GM18951 (cell line): ENCODE measurements around the gene ASCC3.
"Not testable (repeated sequence)": the region's sequence is repeated elsewhere in the genome, so short reads cannot be mapped to it uniquely, and the experiment has no call there.

ENCODE experiments used
- POLR2A ChIP-seq: IDR thresholded peaks from 4 replicates; pipeline ENCODE4 v1.6.1; 2011; ENCODE audit warnings: mild to moderate bottlenecking; ENCODE audit not compliant: insufficient read length, insufficient read depth; ENCODE audit errors: extremely low read depth
- in situ Hi-C: fragments of 300-500 bp; cut with MboI; formaldehyde crosslinking; loops from one replicate; pipeline ENCODE4 v1.12.0; 2022; ENCODE audit warnings: low sequenced_read_pairs, mixed read lengths, inconsistent platforms; ENCODE audit not compliant: unreplicated experiment

ASCC3 gene

GRCh38 chr6:100673641-100674040 lies 207.5 kb downstream of the ASCC3 start:
- TF ChIP-seq POLR2A, result no peak
- in situ Hi-C loops, result loop anchor here (25.0 kb wide), 1 partner anchor 561 kb away; no protein-coding TSS in a partner anchor

GRCh38 chr6:100671740-100672139 lies 209.4 kb downstream of the ASCC3 start:
- in situ Hi-C loops, result loop anchor here (25.0 kb wide), 1 partner anchor 559 kb away; no protein-coding TSS in a partner anchor
- TF ChIP-seq POLR2A, result no peak

GRCh38 chr6:100670056-100670455 lies 211.1 kb downstream of the ASCC3 start:
- no peak for TF ChIP-seq POLR2A
- in situ Hi-C loops, result loop anchor here (25.0 kb wide), 1 partner anchor 558 kb away; no protein-coding TSS in a partner anchor

DNA sequence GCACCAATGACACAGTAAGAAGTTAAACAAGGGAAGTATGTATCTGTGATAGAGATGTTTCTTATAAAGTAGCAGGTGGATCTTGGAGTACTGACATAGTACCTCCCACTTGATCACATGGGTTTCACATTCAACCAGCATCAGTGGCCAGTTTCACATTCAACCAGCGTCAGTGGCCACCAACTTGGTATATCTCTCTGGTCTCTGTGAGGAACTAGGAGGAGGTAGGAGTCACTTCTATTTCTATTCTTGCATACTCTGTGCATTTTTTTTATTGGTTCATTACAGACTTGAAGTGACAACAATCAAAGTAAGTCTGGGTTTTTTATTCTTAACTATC lies 216.1 kb downstream of the ASCC3 start:
- in situ Hi-C loops, result loop anchor here (25.0 kb wide), 1 partner anchor 553 kb away; no protein-coding TSS in a partner anchor
- TF ChIP-seq POLR2A, result no peak

DNA sequence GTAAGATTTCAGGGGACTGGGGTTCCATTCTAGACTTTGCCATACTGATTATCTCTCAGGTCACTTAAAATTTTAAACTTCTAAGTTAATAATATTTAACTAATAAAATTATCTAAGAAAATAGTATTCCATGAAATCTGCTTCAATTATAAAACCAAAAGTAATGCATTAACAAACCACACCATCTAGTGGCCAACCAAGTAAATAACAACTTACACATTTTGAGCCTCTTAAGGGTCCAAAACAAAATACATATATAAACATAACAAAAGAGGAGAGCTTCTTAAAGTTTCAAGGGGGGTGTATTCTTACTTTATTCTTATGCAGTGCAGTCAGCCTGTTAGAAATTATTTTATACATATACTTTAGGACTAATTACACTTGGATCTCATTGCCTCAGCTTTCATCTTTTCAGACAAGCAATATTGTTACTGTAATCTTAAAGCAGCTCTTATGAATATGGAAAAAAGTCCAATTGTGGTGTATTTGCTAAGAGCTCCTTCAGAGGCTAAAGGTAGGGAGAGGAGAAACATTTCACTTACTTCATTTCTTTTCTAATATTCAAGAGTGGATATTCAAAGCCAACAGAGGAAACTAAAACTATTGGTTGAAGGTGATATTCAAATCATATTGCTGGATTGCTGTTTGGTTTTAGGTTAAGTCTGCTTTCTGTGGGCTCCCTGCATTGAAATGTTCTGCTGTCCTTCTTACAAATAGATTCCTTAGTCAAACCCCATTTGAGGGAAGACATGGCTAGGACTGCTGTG lies 216.7 kb downstream of the ASCC3 start:
- in situ Hi-C loops, result loop anchor here (25.0 kb wide), 1 partner anchor 552 kb away; no protein-coding TSS in a partner anchor
- no peak for TF ChIP-seq POLR2A

DNA sequence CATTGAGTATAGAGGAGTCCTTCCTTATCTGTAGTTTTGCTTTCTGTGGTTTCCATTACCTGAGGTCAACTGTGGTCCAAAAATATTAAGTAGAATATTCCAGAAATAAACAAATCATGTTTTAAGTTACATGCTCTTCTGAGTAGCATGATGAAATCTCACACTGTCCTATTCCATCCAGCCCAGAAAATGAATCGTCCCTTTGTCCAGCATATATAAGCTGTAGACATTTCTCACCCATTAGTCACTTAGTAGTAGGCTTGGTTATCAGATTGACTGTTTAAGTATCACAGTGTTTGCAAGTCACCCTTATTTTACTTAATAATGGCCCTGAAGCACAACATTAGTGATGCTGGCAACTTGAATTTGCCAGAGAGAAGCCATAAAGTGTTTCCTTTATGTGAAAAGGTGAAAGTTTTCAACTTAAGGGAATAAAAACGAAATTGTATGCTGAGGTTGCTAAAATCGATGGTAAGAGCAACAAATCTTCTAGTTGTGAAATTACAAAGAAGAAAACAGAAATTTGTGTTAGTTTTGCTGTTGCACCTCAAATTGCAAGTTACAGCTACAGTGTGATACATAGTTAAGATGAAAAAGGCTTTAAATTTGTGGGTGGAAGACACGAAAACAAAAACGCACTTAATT lies 217.8 kb downstream of the ASCC3 start:
- no peak for TF ChIP-seq POLR2A
- in situ Hi-C loops, result loop anchor here (25.0 kb wide), 1 partner anchor 551 kb away; no protein-coding TSS in a partner anchor

- TF ChIP-seq POLR2A, result no peak
- in situ Hi-C loops, result loop anchor here (25.0 kb wide), 1 partner anchor 550 kb away; no protein-coding TSS in a partner anchor
Measured at GRCh38 chr6:100662264-100662663, 218.9 kb downstream of the ASCC3 start.

DNA sequence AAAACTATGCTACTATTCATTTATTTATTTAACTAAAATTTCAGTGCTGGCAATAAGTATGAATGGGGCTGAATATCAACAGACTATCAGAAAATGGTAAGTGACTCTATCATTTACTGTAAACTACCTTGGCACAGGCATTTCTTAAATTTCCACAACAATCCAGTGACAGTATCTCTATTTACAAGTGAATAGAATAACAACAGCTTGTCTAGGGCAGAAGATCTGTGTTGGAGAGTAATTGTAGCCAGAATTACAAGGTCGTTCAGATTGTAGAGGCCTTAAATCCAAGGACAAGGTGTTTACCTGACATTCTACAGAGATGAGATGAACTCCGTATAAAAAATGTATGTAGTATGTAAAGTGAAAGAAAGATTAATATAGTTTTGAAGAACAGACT lies 222.6 kb downstream of the ASCC3 start:
- no peak for TF ChIP-seq POLR2A
- in situ Hi-C loops, result loop anchor here (25.0 kb wide), 1 partner anchor 546 kb away; no protein-coding TSS in a partner anchor

- no peak for TF ChIP-seq POLR2A
- in situ Hi-C loops, result loop anchor here (25.0 kb wide), 1 partner anchor 546 kb away; no protein-coding TSS in a partner anchor
Measured at GRCh38 chr6:100657678-100658330, 223.3 kb downstream of the ASCC3 start.

GRCh38 chr6:100641147-100641546 lies 240.0 kb downstream of the ASCC3 start:
- in situ Hi-C loops, result not testable (repeated sequence)

- in situ Hi-C loops, result no loop called here
- TF ChIP-seq POLR2A, result no peak
Measured at GRCh38 chr6:100633096-100633777, 247.9 kb downstream of the ASCC3 start.

DNA sequence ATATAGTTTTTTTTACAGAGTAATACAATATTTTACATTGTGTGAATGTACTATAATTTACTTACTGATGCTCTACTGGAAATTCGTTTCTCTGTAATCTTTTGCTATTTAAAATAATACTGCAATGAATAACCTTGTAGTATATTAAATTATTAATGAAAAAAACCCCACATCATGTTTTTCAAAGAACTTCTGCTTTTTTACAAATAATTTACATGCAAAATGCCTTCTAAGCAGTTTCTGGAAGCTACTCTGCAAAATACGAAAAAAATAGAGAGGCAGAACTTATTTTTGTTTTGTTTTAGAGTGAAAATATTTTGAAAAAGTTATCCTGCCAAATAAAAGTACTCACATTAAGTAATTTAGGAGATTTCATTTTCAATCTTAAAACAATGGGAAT lies 250.6 kb downstream of the ASCC3 start:
- in situ Hi-C loops, result no loop called here
- TF ChIP-seq POLR2A, result no peak

DNA sequence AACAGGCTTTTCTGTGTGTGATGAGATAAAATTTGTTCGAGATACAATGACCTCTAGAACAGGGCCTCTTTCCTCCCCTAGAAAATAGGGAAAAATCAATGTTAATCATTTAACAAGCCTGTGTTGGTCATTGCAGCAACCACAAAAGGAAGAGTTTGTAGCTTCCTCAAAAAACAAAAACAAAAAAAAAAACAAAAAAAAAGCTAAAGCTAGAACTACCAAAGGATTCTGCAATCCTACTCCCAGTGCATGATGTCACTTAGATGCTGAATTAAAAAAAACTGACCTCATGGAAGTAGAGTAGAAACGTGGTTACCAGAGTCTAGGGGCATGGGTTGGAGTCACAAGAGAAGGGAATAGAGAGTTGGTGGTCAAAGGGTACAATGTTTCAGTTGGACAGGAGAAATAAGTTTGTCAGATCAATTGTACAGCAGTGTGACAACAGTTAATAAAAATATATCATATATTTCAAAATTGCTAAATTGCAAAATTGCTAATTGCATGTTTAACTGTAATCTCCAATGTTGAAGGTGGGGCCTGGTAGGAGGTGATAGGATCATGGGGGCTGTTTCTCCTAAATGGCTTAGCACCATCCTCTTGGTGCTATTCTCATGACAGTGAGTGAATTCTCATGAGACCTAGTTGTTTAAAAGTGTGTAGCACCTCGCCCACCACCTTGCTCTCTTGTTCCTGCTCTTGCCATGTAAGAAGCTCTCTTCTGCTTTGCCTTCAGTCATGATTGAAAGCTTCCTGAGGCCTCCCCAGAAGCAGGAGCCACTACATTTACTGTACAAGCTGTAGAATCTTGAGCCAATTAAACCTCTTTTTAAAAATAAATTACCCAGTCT lies 253.0 kb downstream of the ASCC3 start:
- TF ChIP-seq POLR2A, result no peak
- in situ Hi-C loops, result no loop called here
